Measurements from ENCODE around the gene COL27A1.

COL27A1 gene

GRCh38 chr9:114347675-114348074 is 192.3 kb downstream of the COL27A1 start (continued):
- no peak for TF ChIP-seq TOX (CRISPR knock-in tag; IDR thresholded peaks at IDR 0.05; ENCODE audit: borderline replicate concordance)

- ATAC-seq: peak; percentile 3
- TF ChIP-seq RARB (CRISPR knock-in tag; IDR thresholded peaks at IDR 0.05) (no peak), ZNF8 (CRISPR knock-in tag; IDR thresholded peaks at IDR 0.05) (no peak), SNAI2 (CRISPR knock-in tag; IDR thresholded peaks at IDR 0.05) (no peak), TSHZ2 (CRISPR knock-in tag; IDR thresholded peaks at IDR 0.05) (no peak), ZNF70 (CRISPR knock-in tag; IDR thresholded peaks at IDR 0.05) (no peak), ISL1 (CRISPR knock-in tag; IDR thresholded peaks at IDR 0.05) (no peak), CREB5 (CRISPR knock-in tag; IDR thresholded peaks at IDR 0.05; ENCODE audit: low read depth) (no peak), BACH2 (CRISPR knock-in tag; IDR thresholded peaks at IDR 0.05; ENCODE audit: borderline replicate concordance) (no peak), CSRNP3 (CRISPR knock-in tag; IDR thresholded peaks at IDR 0.05) (no peak), ESRRG (CRISPR knock-in tag; IDR thresholded peaks at IDR 0.05) (no peak)
Measured at GRCh38 chr9:114348261-114348905, 193.0 kb downstream of the COL27A1 start.

- TF ChIP-seq CSRNP3 (CRISPR knock-in tag; IDR thresholded peaks at IDR 0.05): no peak
- peak; percentile 80 for TF ChIP-seq ISL1 (CRISPR knock-in tag; IDR thresholded peaks at IDR 0.05)
- peak; percentile 95 for ATAC-seq
Measured at GRCh38 chr9:114348906-114349482, 193.7 kb downstream of the COL27A1 start.

- no peak for ATAC-seq
- no peak for TF ChIP-seq ISL1 (CRISPR knock-in tag; IDR thresholded peaks at IDR 0.05)
- no peak for TF ChIP-seq RARB (CRISPR knock-in tag; IDR thresholded peaks at IDR 0.05)
- TF ChIP-seq ZFP3 (CRISPR knock-in tag; IDR thresholded peaks at IDR 0.05): no peak
- TF ChIP-seq ZFP30 (CRISPR knock-in tag; IDR thresholded peaks at IDR 0.05): no peak
- no peak for TF ChIP-seq OSR1 (CRISPR knock-in tag; IDR thresholded peaks at IDR 0.05)
- TF ChIP-seq ZC3H10 (CRISPR knock-in tag; IDR thresholded peaks at IDR 0.05): no peak
- TF ChIP-seq SNAI2 (CRISPR knock-in tag; IDR thresholded peaks at IDR 0.05): no peak
- TF ChIP-seq ZNF70 (CRISPR knock-in tag; IDR thresholded peaks at IDR 0.05): no peak
- no peak for TF ChIP-seq ARNTL (CRISPR knock-in tag; IDR thresholded peaks at IDR 0.05; ENCODE audit: borderline replicate concordance, low read depth)
- TF ChIP-seq CSRNP3 (CRISPR knock-in tag; IDR thresholded peaks at IDR 0.05): no peak
- TF ChIP-seq, protein P1, sequence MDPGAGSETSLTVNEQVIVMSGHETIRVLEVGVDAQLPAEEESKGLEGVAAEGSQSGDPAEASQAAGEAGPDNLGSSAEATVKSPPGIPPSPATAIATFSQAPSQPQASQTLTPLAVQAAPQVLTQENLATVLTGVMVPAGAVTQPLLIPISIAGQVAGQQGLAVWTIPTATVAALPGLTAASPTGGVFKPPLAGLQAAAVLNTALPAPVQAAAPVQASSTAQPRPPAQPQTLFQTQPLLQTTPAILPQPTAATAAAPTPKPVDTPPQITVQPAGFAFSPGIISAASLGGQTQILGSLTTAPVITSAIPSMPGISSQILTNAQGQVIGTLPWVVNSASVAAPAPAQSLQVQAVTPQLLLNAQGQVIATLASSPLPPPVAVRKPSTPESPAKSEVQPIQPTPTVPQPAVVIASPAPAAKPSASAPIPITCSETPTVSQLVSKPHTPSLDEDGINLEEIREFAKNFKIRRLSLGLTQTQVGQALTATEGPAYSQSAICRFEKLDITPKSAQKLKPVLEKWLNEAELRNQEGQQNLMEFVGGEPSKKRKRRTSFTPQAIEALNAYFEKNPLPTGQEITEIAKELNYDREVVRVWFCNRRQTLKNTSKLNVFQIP (CRISPR knock-in tag; IDR thresholded peaks at IDR 0.05; ENCODE audit: borderline replicate concordance, low read depth): no peak
Measured at GRCh38 chr9:114349713-114350480, 194.6 kb downstream of the COL27A1 start.
